Glutamatergic neuron (in vitro differentiated cells): Measurements from ENCODE around the gene RNF114. TPM values are rescaled to one million over a fixed set of nuclear protein-coding genes. Genes with fewer than 3 reads are reported as not detected.
"Not testable (repeated sequence)": the region's sequence is repeated elsewhere in the genome, so short reads cannot be mapped to it uniquely, and the experiment has no call there.

ENCODE experiments used
- DNase-seq: peaks from one replicate; pipeline ENCODE4 v3.0.0; 2022
- H3K27ac Mint-ChIP-seq: one replicate; pipeline ENCODE4 v1.8.0; 2020; ENCODE audit warnings: mild to moderate bottlenecking, mixed read lengths, inconsistent platforms; ENCODE audit not compliant: unreplicated experiment
- H3K27me3 Mint-ChIP-seq: one replicate; pipeline ENCODE4 v1.8.0; 2020; ENCODE audit warnings: mild to moderate bottlenecking, moderate library complexity, mixed read lengths, inconsistent platforms; ENCODE audit not compliant: unreplicated experiment
- H3K36me3 Mint-ChIP-seq: one replicate; pipeline ENCODE4 v1.8.0; 2020; ENCODE audit warnings: mild to moderate bottlenecking, mixed read lengths, inconsistent platforms; ENCODE audit not compliant: unreplicated experiment
- H3K4me1 Mint-ChIP-seq: one replicate; pipeline ENCODE4 v1.8.0; 2020; ENCODE audit warnings: mild to moderate bottlenecking, low read depth, mixed read lengths, inconsistent platforms; ENCODE audit not compliant: unreplicated experiment
- H3K4me3 Mint-ChIP-seq: one replicate; pipeline ENCODE4 v1.8.0; 2020; ENCODE audit warnings: mild to moderate bottlenecking, mixed read lengths, inconsistent platforms; ENCODE audit not compliant: unreplicated experiment
- H3K9me3 Mint-ChIP-seq: one replicate; pipeline ENCODE4 v1.8.0; 2020; ENCODE audit warnings: mild to moderate bottlenecking, moderate library complexity, mixed read lengths, inconsistent platforms; ENCODE audit not compliant: unreplicated experiment
- total RNA-seq: library from RNA; stranded (reverse); fragmentation: NEBNext Ultra II Directional; extraction: Animal tissue kit (Norgen Biotek cat#: 25700); gene quantifications from one replicate; pipeline ENCODE4 v1.2.1, GENCODE V29; 2021; ENCODE audit not compliant: unreplicated experiment
- TF ChIP-seq, protein P1 (sequence below): fragments of 200-600 bp; sonication (generic); IDR thresholded peaks from one replicate; pipeline ENCODE4 v1.5.0; 2021; ENCODE audit not compliant: partially characterized antibody, unreplicated experiment

Gene RNF114
- total RNA-seq, 1 donor from 2014 or later = 64.2 TPM

GRCh38 chr20:49969946-49970345 lies 33.7 kb downstream of the RNF114 start:
- Mint-ChIP-seq H3K27ac (no peak overlapping the region), H3K4me3 (no peak overlapping the region), H3K4me1 (no peaks in the 10 kb centered on the region), H3K9me3 (no peaks in the 10 kb centered on the region), H3K36me3 (no peaks in the 10 kb centered on the region), H3K27me3 (peaks cover 1% of the 10 kb centered on the region)
- TF ChIP-seq, protein P1, sequence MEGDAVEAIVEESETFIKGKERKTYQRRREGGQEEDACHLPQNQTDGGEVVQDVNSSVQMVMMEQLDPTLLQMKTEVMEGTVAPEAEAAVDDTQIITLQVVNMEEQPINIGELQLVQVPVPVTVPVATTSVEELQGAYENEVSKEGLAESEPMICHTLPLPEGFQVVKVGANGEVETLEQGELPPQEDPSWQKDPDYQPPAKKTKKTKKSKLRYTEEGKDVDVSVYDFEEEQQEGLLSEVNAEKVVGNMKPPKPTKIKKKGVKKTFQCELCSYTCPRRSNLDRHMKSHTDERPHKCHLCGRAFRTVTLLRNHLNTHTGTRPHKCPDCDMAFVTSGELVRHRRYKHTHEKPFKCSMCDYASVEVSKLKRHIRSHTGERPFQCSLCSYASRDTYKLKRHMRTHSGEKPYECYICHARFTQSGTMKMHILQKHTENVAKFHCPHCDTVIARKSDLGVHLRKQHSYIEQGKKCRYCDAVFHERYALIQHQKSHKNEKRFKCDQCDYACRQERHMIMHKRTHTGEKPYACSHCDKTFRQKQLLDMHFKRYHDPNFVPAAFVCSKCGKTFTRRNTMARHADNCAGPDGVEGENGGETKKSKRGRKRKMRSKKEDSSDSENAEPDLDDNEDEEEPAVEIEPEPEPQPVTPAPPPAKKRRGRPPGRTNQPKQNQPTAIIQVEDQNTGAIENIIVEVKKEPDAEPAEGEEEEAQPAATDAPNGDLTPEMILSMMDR = no peak
- DNase-seq = no peak

DNA sequence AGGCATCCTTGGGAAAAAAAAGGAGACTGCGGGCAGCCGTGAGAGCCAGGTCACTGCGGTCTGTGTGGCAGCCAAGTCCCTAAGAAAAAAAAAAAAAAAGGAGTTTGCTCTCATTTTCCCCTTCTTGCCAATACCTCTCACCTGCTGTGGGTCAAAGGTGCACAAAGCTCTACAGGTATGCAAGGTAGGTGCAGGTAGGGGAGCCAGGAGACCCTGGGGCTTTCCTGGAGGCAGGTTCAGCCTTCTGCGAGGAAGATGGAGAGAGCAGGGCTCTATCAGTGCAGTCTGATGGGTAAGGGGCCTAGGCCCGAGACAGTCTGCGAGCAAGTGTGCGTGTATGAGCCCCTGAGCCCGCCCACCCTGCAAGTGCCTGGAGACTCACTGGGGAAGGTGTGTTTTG lies 34.3 kb downstream of the RNF114 start:
- H3K4me1 Mint-ChIP-seq = no peaks in the 10 kb centered on the region
- no peaks in the 10 kb centered on the region for H3K36me3 Mint-ChIP-seq
- no peak overlapping the region for H3K27ac Mint-ChIP-seq
- TF ChIP-seq, protein P1 = no peak
- H3K9me3 Mint-ChIP-seq = no peaks in the 10 kb centered on the region
- no peak overlapping the region for H3K4me3 Mint-ChIP-seq
- no peak for DNase-seq
- H3K27me3 Mint-ChIP-seq = peaks cover 1% of the 10 kb centered on the region

DNA sequence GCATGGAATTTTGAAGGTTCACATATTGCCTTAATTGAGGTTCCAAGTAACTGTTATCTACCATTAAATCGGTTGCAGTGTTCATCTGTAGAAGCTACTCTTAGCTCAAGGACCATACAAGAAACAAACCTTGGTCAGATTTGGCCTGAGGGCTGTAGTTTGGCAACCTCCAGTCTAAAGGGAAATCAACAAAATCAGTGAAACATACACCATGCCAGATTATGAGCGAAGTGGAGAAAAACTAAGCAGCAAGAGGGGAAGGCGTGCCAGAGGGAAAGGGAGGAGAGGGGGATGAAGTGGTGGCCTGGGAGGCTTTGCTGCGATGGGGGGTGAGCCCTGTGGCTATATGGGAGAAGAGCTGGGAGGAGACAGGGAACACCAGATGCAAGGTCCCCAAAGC lies 37.8 kb downstream of the RNF114 start:
- Mint-ChIP-seq H3K9me3 (no peaks in the 10 kb centered on the region), H3K27me3 (no peaks in the 10 kb centered on the region), H3K4me3 (no peak overlapping the region), H3K27ac (no peak overlapping the region), H3K4me1 (no peaks in the 10 kb centered on the region), H3K36me3 (no peaks in the 10 kb centered on the region)
- TF ChIP-seq, protein P1 = no peak
- DNase-seq = no peak

DNA sequence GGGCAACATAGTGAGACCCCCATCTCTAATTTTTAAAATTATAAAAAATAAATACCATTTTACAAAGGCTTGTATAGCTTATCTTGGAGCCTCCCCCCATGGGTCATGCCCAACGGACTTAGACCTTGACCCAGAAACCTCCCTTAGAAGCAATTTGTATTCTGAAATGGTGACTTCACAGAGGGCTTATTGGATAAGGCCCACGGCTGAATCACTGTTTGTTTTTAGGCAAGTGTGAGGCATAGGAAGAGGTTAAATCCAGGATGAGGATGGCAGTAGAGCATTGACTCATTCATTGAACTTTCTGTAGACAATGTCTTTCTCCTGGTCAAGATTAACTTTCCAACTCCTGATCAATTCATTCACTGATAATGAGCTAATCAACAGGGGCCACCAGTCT lies 40.3 kb downstream of the RNF114 start:
- DNase-seq = no peak
- Mint-ChIP-seq H3K4me3 (no peak overlapping the region), H3K36me3 (no peaks in the 10 kb centered on the region), H3K27me3 (peaks cover 2% of the 10 kb centered on the region), H3K27ac (no peak overlapping the region), H3K4me1 (peaks cover 3% of the 10 kb centered on the region), H3K9me3 (no peaks in the 10 kb centered on the region)
- TF ChIP-seq, protein P1 = no peak

GRCh38 chr20:49977740-49978139 lies 41.5 kb downstream of the RNF114 start:
- H3K4me3 Mint-ChIP-seq, DNase-seq, H3K4me1 Mint-ChIP-seq, H3K9me3 Mint-ChIP-seq, H3K36me3 Mint-ChIP-seq, H3K27me3 Mint-ChIP-seq, H3K27ac Mint-ChIP-seq: not testable (repeated sequence)

DNA sequence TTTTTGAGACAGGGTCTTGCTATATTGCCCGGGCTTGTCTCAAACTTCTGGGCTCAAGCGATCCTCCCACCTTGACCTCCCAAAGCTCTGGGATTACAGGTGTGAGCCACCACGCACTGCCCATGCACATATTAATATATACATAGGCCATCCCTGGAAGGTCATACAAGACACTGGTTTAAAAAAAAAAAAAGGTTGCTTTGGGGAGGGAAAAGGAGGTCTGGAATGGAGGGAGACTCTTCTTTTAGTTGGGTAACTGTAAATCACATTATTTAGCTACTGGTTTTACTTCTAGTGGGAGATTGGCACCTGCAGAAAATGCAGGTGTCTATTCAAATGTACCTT lies 42.5 kb downstream of the RNF114 start:
- Mint-ChIP-seq H3K4me1 (peaks cover 7% of the 10 kb centered on the region), H3K4me3 (no peak overlapping the region), H3K9me3 (peaks cover 5% of the 10 kb centered on the region), H3K27ac (no peak overlapping the region), H3K36me3 (no peaks in the 10 kb centered on the region), H3K27me3 (peaks cover 3% of the 10 kb centered on the region)
- no peak for DNase-seq
- TF ChIP-seq, protein P1 = no peak
